Skeletal muscle satellite cell (primary cell): ENCODE measurements around the gene PHACTR1.

Experiments used
- H3K27me3 ChIP-seq: 2 replicates; pipeline ENCODE4 v1.7.0; 2013; ENCODE audit warnings: low read length; ENCODE audit not compliant: control insufficient read depth, insufficient read depth
- H3K36me3 ChIP-seq: 2 replicates; pipeline ENCODE4 v1.7.0; 2013; ENCODE audit warnings: mild to moderate bottlenecking, control low read depth, low read length; ENCODE audit not compliant: insufficient read depth
- H3K4me1 ChIP-seq: 2 replicates; pipeline ENCODE4 v1.7.0; 2013; ENCODE audit warnings: low read length; ENCODE audit not compliant: control insufficient read depth, insufficient read depth
- H3K4me2 ChIP-seq: 2 replicates; pipeline ENCODE4 v1.7.0; 2013; ENCODE audit warnings: mild to moderate bottlenecking, low read length
- H3K4me3 ChIP-seq: 2 replicates; pipeline ENCODE4 v1.7.0; 2013; ENCODE audit warnings: low read length
- H3K9ac ChIP-seq: 2 replicates; pipeline ENCODE4 v1.7.0; 2013; ENCODE audit warnings: mild to moderate bottlenecking, low read depth, low read length, moderate library complexity
- H3K9me3 ChIP-seq: replicated peaks from 2 replicates; pipeline ENCODE4 v1.7.0; 2013; ENCODE audit warnings: mild to moderate bottlenecking, control low read depth, low read length

PHACTR1 gene

GRCh38 chr6:12865671-12866181 lies 149.2 kb downstream of the PHACTR1 start:
- Histone ChIP-seq H3K9ac (no peak overlapping the region), H3K4me3 (no peak overlapping the region), H3K9me3 (no peaks in the 10 kb centered on the region)

DNA sequence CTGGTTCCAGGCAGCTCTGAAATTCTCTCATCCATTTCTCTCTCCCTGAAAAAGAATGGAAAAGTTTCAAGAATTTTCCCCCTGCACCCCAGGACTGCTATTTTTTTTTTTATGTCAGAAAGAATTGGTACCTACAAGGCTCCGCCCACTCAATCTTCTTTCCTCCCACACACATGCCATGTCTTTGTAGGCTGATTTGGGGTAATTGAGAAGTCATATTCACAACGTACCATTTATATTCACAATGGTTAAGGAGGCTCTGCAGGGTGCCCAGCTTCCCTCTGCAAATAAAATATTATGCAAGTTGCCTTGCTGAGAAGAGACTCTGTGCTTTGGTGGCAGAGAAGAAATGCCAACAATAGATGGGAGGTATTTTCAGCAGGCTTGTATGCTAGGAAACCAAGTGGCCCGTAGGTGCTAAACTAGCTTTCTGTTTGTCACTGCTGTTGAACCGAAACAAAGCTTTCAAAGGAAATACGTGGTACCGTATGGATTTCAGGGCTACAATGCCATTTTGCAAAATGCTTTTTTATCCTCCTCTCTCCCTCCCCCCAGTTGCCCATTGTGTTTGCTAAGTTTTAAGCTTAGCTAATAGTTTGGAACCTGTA lies 150.0 kb downstream of the PHACTR1 start:
- Histone ChIP-seq H3K9ac (no peak overlapping the region), H3K4me1 (no peaks in the 10 kb centered on the region), H3K9me3 (no peaks in the 10 kb centered on the region), H3K4me3 (no peak overlapping the region), H3K36me3 (no peaks in the 10 kb centered on the region), H3K4me2 (no peak overlapping the region), H3K27me3 (no peaks in the 10 kb centered on the region)

More at GRCh38 chr6:12865671-12866181, 149.2 kb downstream of the PHACTR1 start:
- no peak overlapping the region for H3K4me2 ChIP-seq
- H3K36me3 ChIP-seq: no peaks in the 10 kb centered on the region
- H3K4me1 ChIP-seq: no peaks in the 10 kb centered on the region
- H3K27me3 ChIP-seq: no peaks in the 10 kb centered on the region

DNA sequence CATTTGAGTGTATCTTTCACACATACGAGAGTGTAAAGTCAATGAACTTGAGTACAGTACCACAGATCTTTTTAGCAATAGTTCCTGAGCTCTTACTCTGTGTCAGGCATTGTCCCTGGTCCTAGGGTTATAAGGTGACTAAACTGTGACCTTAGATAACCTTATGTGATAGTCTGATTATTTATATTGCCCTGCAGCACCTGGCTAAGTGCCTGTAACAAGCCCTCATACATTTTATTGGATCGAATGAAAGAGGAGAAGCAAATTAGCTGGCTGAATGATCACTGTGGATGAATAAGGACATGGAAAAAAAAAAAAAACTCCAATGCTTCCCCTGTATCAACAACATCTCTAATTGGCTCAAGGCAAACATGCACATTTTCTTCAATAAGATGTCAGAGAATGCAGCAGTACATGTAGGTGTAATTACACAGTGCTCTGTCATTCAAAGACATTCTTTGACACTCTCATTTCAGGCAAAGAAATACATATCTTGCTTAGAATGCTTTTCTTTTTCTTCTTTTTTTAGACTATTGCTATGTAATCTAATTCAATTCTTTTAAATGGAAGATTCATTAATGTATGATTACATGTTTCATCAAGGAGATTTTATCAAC lies 153.4 kb downstream of the PHACTR1 start:
- no peaks in the 10 kb centered on the region for H3K9me3 ChIP-seq
- no peak overlapping the region for H3K4me2 ChIP-seq
- no peak overlapping the region for H3K9ac ChIP-seq
- no peaks in the 10 kb centered on the region for H3K36me3 ChIP-seq
- no peaks in the 10 kb centered on the region for H3K4me1 ChIP-seq
- H3K4me3 ChIP-seq: no peak overlapping the region
- H3K27me3 ChIP-seq: no peaks in the 10 kb centered on the region

DNA sequence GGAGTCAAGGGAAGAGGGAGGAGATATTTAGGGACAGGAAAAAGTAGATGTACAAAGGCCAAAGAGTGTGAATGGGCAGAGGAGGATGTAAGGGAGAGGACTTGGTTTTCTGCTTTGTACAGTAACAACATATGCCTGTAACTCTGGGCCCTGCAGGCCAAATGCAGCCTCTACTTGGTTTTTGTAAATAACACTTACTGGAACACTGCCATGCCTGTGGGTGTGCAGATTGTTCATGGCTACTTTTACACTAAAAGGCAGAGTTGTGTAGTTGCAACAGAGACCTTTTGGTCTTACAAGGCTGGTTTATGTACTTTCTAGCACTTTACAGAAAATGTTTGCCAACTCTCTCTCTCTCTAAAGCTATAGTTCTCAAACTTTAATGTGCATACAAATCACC lies 157.1 kb downstream of the PHACTR1 start:
- Histone ChIP-seq H3K9me3 (no peaks in the 10 kb centered on the region), H3K9ac (no peak overlapping the region), H3K4me1 (no peaks in the 10 kb centered on the region), H3K27me3 (peaks cover under 1% of the 10 kb centered on the region), H3K4me2 (no peak overlapping the region), H3K4me3 (no peak overlapping the region), H3K36me3 (no peaks in the 10 kb centered on the region)

DNA sequence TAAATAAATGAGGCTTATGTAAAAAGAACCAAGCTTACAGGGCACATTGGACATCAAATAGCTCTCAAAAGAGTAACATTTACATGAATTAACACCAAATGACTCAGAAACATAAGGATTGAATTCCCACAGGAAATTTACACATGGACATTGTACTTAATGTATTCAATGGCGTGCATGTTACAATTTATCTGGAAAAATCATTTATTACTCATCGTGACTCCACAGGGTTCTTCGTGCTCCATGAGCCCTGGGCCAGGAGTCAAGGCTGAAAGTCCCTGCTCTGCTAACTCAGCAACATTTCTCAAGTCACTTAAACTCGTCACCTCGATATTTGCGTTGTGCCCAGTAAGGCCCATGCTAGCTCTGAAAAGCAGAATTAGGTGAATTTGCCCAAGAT lies 158.5 kb downstream of the PHACTR1 start:
- no peak overlapping the region for H3K9ac ChIP-seq
- no peaks in the 10 kb centered on the region for H3K4me1 ChIP-seq
- no peak overlapping the region for H3K4me3 ChIP-seq
- H3K9me3 ChIP-seq: no peaks in the 10 kb centered on the region
- H3K4me2 ChIP-seq: no peak overlapping the region
- H3K36me3 ChIP-seq: no peaks in the 10 kb centered on the region
- H3K27me3 ChIP-seq: peaks cover 5% of the 10 kb centered on the region

GRCh38 chr6:12878741-12879140 lies 162.2 kb downstream of the PHACTR1 start:
- no peak overlapping the region for H3K9ac ChIP-seq
- no peaks in the 10 kb centered on the region for H3K36me3 ChIP-seq
- H3K4me3 ChIP-seq: no peak overlapping the region
- H3K4me2 ChIP-seq: no peak overlapping the region
- peaks cover 5% of the 10 kb centered on the region for H3K27me3 ChIP-seq
- no peaks in the 10 kb centered on the region for H3K4me1 ChIP-seq
- H3K9me3 ChIP-seq: no peaks in the 10 kb centered on the region

GRCh38 chr6:12882761-12883290 lies 166.3 kb downstream of the PHACTR1 start:
- no peak overlapping the region for H3K4me2 ChIP-seq
- no peaks in the 10 kb centered on the region for H3K4me1 ChIP-seq
- H3K9ac ChIP-seq: no peak overlapping the region
- H3K36me3 ChIP-seq: no peaks in the 10 kb centered on the region
- no peak overlapping the region for H3K4me3 ChIP-seq
- peaks cover 12% of the 10 kb centered on the region for H3K27me3 ChIP-seq
- no peaks in the 10 kb centered on the region for H3K9me3 ChIP-seq

- no peaks in the 10 kb centered on the region for H3K4me1 ChIP-seq
- H3K9ac ChIP-seq: no peak overlapping the region
- H3K27me3 ChIP-seq: peaks cover 7% of the 10 kb centered on the region
- no peaks in the 10 kb centered on the region for H3K36me3 ChIP-seq
- H3K4me2 ChIP-seq: no peak overlapping the region
- no peaks in the 10 kb centered on the region for H3K9me3 ChIP-seq
- H3K4me3 ChIP-seq: no peak overlapping the region
These were observed 168.4 kb downstream of the PHACTR1 start for GRCh38 chr6:12884983-12885382.

- H3K9me3 ChIP-seq: no peaks in the 10 kb centered on the region
- no peak overlapping the region for H3K9ac ChIP-seq
- H3K4me3 ChIP-seq: no peak overlapping the region
- H3K27me3 ChIP-seq: peaks cover 7% of the 10 kb centered on the region
- no peaks in the 10 kb centered on the region for H3K36me3 ChIP-seq
- no peak overlapping the region for H3K4me2 ChIP-seq
- H3K4me1 ChIP-seq: no peaks in the 10 kb centered on the region
These were observed 170.6 kb downstream of the PHACTR1 start for GRCh38 chr6:12886961-12887775.

GRCh38 chr6:12890171-12890790 lies 173.7 kb downstream of the PHACTR1 start:
- no peaks in the 10 kb centered on the region for H3K4me1 ChIP-seq
- no peaks in the 10 kb centered on the region for H3K36me3 ChIP-seq
- H3K9ac ChIP-seq: no peak overlapping the region
- H3K9me3 ChIP-seq: no peaks in the 10 kb centered on the region
- no peak overlapping the region for H3K4me2 ChIP-seq
- H3K4me3 ChIP-seq: no peak overlapping the region
- H3K27me3 ChIP-seq: peaks cover 2% of the 10 kb centered on the region

DNA sequence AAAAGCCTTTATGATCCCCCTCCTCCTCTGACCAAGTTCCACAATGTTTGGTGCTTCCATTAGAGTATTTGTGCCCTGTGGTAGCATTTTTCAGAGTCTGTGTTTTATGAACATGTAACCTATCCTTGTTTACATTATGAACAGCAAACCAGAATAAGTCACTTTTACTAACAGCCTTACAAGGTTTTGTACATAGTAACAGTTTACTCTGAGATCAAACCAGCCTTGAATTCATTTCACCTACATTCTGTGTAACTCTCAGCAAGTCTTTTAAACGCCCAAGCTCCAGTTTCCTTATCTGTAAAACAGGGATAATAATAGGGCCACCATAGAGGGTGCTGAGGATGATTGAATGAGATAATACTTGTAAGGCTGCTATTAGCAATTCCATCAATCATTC lies 175.0 kb downstream of the PHACTR1 start:
- Histone ChIP-seq H3K9ac (no peak overlapping the region), H3K27me3 (peaks cover 4% of the 10 kb centered on the region), H3K9me3 (no peaks in the 10 kb centered on the region), H3K4me3 (no peak overlapping the region), H3K36me3 (no peaks in the 10 kb centered on the region), H3K4me2 (no peak overlapping the region), H3K4me1 (no peaks in the 10 kb centered on the region)
